ENCODE data around the gene ALAD. TPM values are rescaled to one million over a fixed set of nuclear protein-coding genes. Genes with fewer than 3 reads are reported as not detected.

ALAD gene
- total and polyA plus RNA-seq, 2 of the 13 experiments (the other 11 are each of a cell fraction or from before 2014, with no cell fraction given), result 21.8 to 30.1 TPM

GRCh38 chr9:113340011-113340699 lies 60.9 kb downstream of the ALAD start, which contains the start of gene WDR31 (continued):
- TF ChIP-seq THYN1 (CRISPR knock-in tag; IDR thresholded peaks at IDR 0.05; ENCODE audit: borderline replicate concordance, low read depth), result no peak
- TF ChIP-seq RERE (CRISPR knock-in tag; IDR thresholded peaks at IDR 0.05; ENCODE audit: low read depth), result 0 out of 2 replicates have a peak, but pooled peaks have one; percentile 44
- peak; percentile 84 for TF ChIP-seq ZNF800 (CRISPR knock-in tag; IDR thresholded peaks at IDR 0.05)
- 0 out of 2 replicates have a peak, but pooled peaks have one; percentile 27 for TF ChIP-seq ZBED4 (CRISPR knock-in tag; IDR thresholded peaks at IDR 0.05; ENCODE audit: borderline replicate concordance)
- peak; percentile 30; the same call in 1 of the 2 replicates for TF ChIP-seq STAG1 (CRISPR knock-in tag; IDR thresholded peaks at IDR 0.05)
- TF ChIP-seq ZNF234 (CRISPR knock-in tag; conservative IDR thresholded peaks at IDR 0.05), result no peak
- no peak for TF ChIP-seq PBX2 (CRISPR knock-in tag; IDR thresholded peaks at IDR 0.05)
- no peak for TF ChIP-seq ZNF724P (CRISPR knock-in tag; IDR thresholded peaks at IDR 0.05; ENCODE audit: borderline replicate concordance)
- TF ChIP-seq ZNF383 (CRISPR knock-in tag; IDR thresholded peaks at IDR 0.05; ENCODE audit: borderline replicate concordance), result no peak
- TF ChIP-seq ATF4 (CRISPR knock-in tag; IDR thresholded peaks at IDR 0.05), result peak in 1 of 2 experiments; percentile 54; a peak in 1 of 4 replicates
- TF ChIP-seq ZFP82 (CRISPR knock-in tag; IDR thresholded peaks at IDR 0.05; ENCODE audit: borderline replicate concordance), result 0 out of 2 replicates have a peak, but pooled peaks have one; percentile 74
- TF ChIP-seq KLF16 (CRISPR knock-in tag; IDR thresholded peaks at IDR 0.05), result peak in 1 of 2 experiments; percentile 92; a peak in 2 of 4 replicates
- TF ChIP-seq ARID2 (CRISPR knock-in tag; IDR thresholded peaks at IDR 0.05; ENCODE audit: borderline replicate concordance), result peak; percentile 74; the same call in 1 of the 2 replicates
- peak; percentile 64 for TF ChIP-seq AHR (CRISPR knock-in tag; IDR thresholded peaks at IDR 0.05)

Data from HepG2 (cell line).